ENCODE measurements around the gene BANK1.

Gene BANK1

DNA sequence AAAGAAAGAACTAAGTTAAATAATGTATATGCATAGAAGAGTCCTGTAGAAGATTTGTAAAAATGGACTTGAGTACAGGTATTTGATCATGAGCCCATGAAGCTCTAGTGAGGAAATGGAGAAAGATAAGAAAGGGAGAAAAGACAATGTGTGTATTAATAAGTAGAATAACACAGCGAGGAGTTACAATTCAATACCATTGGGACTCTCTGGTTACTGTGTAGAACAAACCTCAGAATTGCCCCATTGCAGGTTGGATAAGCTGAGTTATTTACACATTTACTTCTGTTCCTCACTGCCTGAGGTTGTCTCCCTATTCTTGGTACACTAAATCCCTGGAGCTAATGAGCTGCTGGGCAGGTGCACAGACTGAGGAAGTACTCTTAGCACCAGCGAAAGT is 33.3 kb downstream of the BANK1 start:
- H2AFZ ChIP-seq (ENCODE audit: low read length) = no peak overlapping the region
- H3K4me3 ChIP-seq (ENCODE audit: low read depth, low read length, poor library complexity, severe bottlenecking) = no peak overlapping the region
- peaks cover 20% of the 10 kb centered on the region for H3K4me1 ChIP-seq (ENCODE audit: insufficient read depth, low read length, severe bottlenecking)
- H3K27ac ChIP-seq (ENCODE audit: low read depth, low read length, poor library complexity, severe bottlenecking) = peak overlapping the region; percentile 45
- H3K9me3 ChIP-seq (ENCODE audit: low read length) = no peaks in the 10 kb centered on the region
- TF ChIP-seq, protein P1, sequence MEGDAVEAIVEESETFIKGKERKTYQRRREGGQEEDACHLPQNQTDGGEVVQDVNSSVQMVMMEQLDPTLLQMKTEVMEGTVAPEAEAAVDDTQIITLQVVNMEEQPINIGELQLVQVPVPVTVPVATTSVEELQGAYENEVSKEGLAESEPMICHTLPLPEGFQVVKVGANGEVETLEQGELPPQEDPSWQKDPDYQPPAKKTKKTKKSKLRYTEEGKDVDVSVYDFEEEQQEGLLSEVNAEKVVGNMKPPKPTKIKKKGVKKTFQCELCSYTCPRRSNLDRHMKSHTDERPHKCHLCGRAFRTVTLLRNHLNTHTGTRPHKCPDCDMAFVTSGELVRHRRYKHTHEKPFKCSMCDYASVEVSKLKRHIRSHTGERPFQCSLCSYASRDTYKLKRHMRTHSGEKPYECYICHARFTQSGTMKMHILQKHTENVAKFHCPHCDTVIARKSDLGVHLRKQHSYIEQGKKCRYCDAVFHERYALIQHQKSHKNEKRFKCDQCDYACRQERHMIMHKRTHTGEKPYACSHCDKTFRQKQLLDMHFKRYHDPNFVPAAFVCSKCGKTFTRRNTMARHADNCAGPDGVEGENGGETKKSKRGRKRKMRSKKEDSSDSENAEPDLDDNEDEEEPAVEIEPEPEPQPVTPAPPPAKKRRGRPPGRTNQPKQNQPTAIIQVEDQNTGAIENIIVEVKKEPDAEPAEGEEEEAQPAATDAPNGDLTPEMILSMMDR (IDR thresholded peaks at IDR 0.05; ENCODE audit: low read length) = no peak
- TF ChIP-seq EZH2 (IDR thresholded peaks at IDR 0.05; ENCODE audit: borderline replicate concordance, low read length) = no peak
- H3K9me2 ChIP-seq (ENCODE audit: low read depth, low read length) = no peaks in the 10 kb centered on the region
- H4K20me1 ChIP-seq (ENCODE audit: insufficient read depth, low read length) = no peaks in the 10 kb centered on the region
- peaks cover 4% of the 10 kb centered on the region; the same call in 1 of the 2 replicates for H3K36me3 ChIP-seq (ENCODE audit: insufficient read depth, low read length)
- H3F3A ChIP-seq (ENCODE audit: insufficient read depth, low read length) = no peaks in the 10 kb centered on the region
- peaks cover 55% of the 10 kb centered on the region for H3K79me2 ChIP-seq (ENCODE audit: insufficient read depth, low read length)
- H3K4me2 ChIP-seq (ENCODE audit: low read length) = peak overlapping the region; percentile 18; the same call in 1 of the 2 replicates
- H3K9ac ChIP-seq (ENCODE audit: low read length) = no peak overlapping the region
- H3K27me3 ChIP-seq (ENCODE audit: insufficient read depth, low read length) = no peaks in the 10 kb centered on the region

DNA sequence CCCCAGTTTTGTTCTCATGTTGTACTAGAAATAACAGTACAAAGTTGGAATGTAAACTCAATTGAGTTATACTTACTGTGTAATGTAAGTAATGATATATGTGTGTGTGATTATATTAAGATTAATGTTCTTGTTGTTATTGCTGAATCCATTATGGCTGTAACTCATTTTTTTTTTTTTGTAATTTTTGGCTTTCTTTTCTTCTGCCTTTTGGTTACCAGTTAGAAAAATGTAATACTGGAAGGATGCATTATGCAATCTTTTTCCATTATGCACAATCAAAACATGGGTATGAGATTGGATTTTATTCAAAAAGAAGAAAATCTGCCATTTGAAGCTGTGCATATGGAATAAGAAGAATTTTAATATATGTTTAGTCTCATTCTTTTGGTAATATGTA is 34.0 kb downstream of the BANK1 start:
- no peak overlapping the region for H3K4me3 ChIP-seq (ENCODE audit: low read depth, low read length, poor library complexity, severe bottlenecking)
- H3K79me2 ChIP-seq (ENCODE audit: insufficient read depth, low read length) = peaks cover 55% of the 10 kb centered on the region
- H3K9me2 ChIP-seq (ENCODE audit: low read depth, low read length) = no peaks in the 10 kb centered on the region
- H3K27me3 ChIP-seq (ENCODE audit: insufficient read depth, low read length) = no peaks in the 10 kb centered on the region
- no peaks in the 10 kb centered on the region; the same call in 1 of the 2 replicates for H3K36me3 ChIP-seq (ENCODE audit: insufficient read depth, low read length)
- H2AFZ ChIP-seq (ENCODE audit: low read length) = no peak overlapping the region
- H4K20me1 ChIP-seq (ENCODE audit: insufficient read depth, low read length) = no peaks in the 10 kb centered on the region
- H3K4me1 ChIP-seq (ENCODE audit: insufficient read depth, low read length, severe bottlenecking) = peaks cover 20% of the 10 kb centered on the region
- H3K4me2 ChIP-seq (ENCODE audit: low read length) = no peak overlapping the region
- no peak overlapping the region for H3K9ac ChIP-seq (ENCODE audit: low read length)
- no peaks in the 10 kb centered on the region for H3F3A ChIP-seq (ENCODE audit: insufficient read depth, low read length)
- no peaks in the 10 kb centered on the region for H3K9me3 ChIP-seq (ENCODE audit: low read length)
- peak overlapping the region; percentile 45 for H3K27ac ChIP-seq (ENCODE audit: low read depth, low read length, poor library complexity, severe bottlenecking)
- TF ChIP-seq, protein P1 (IDR thresholded peaks at IDR 0.05; ENCODE audit: low read length) = no peak
- TF ChIP-seq EZH2 (IDR thresholded peaks at IDR 0.05; ENCODE audit: borderline replicate concordance, low read length) = no peak

DNA sequence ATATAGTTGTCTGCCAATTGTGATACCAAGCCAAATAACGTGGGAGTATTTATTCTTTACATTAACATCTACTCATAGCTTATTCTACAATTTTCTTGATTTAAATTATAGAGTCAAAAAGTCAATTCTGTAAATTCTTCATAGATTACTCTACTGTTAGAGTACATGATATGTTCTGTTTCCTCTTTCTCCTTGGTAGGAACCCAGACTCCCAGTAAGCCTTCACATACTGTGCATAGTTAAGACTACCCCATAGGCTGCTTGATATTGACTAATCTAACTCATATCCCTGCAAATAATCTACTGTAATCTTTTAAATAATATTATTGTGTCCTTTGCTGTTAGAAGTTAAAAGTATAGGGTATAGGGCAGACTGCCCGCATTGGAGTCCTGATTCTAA is 35.4 kb downstream of the BANK1 start:
- Histone ChIP-seq H3K27ac (ENCODE audit: low read depth, low read length, poor library complexity, severe bottlenecking) (no peak overlapping the region), H3K4me2 (ENCODE audit: low read length) (no peak overlapping the region), H3K4me3 (ENCODE audit: low read depth, low read length, poor library complexity, severe bottlenecking) (no peak overlapping the region), H3K36me3 (ENCODE audit: insufficient read depth, low read length) (no peaks in the 10 kb centered on the region), H3K79me2 (ENCODE audit: insufficient read depth, low read length) (peaks cover 49% of the 10 kb centered on the region), H4K20me1 (ENCODE audit: insufficient read depth, low read length) (no peaks in the 10 kb centered on the region), H3K9ac (ENCODE audit: low read length) (no peak overlapping the region), H3K9me2 (ENCODE audit: low read depth, low read length) (no peaks in the 10 kb centered on the region), H3K4me1 (ENCODE audit: insufficient read depth, low read length, severe bottlenecking) (peaks cover 20% of the 10 kb centered on the region), H3K27me3 (ENCODE audit: insufficient read depth, low read length) (no peaks in the 10 kb centered on the region), H2AFZ (ENCODE audit: low read length) (no peak overlapping the region), H3K9me3 (ENCODE audit: low read length) (no peaks in the 10 kb centered on the region), H3F3A (ENCODE audit: insufficient read depth, low read length) (no peaks in the 10 kb centered on the region)
- TF ChIP-seq EZH2 (IDR thresholded peaks at IDR 0.05; ENCODE audit: borderline replicate concordance, low read length) = no peak
- TF ChIP-seq, protein P1 (IDR thresholded peaks at IDR 0.05; ENCODE audit: low read length) = no peak

Data from OCI-LY1 (cell line).